Measurements from ENCODE around the gene AHSA1.
A peak's percentile ranks its signal among the peaks of the same experiment; 100 is the strongest.
"Not testable (repeated sequence)": the region's sequence is repeated elsewhere in the genome, so short reads cannot be mapped to it uniquely, and the experiment has no call there.

The AHSA1 gene

GRCh38 chr14:77457522-77458248 lies at the start of gene AHSA1, which contains the start of gene VIPAS39:
Gene AHSA1, plus strand, starts transcription at chr14:77458093. Its CDS starts 97 bp downstream, at chr14:77458190.
Gene VIPAS39, minus strand, starts transcription at chr14:77457601. Its CDS starts 3,499 bp downstream, at chr14:77454102.
- DNase-seq (ENCODE audit: low read depth in 2 of 2) = peak; percentile 80 to 84

- no peak for DNase-seq (ENCODE audit: low read depth in 2 of 2)
Measured at GRCh38 chr14:77409131-77409533, 48.8 kb upstream of the AHSA1 start.

GRCh38 chr14:77415403-77416030 lies 42.4 kb upstream of the AHSA1 start:
- not testable (repeated sequence) for DNase-seq (ENCODE audit: low read depth in 2 of 2)

GRCh38 chr14:77416098-77416497 lies 41.8 kb upstream of the AHSA1 start:
- DNase-seq (ENCODE audit: low read depth in 2 of 2) = not testable (repeated sequence)

GRCh38 chr14:77416836-77417235 lies 41.1 kb upstream of the AHSA1 start:
- no peak for DNase-seq (ENCODE audit: low read depth in 2 of 2)

- no peak for DNase-seq (ENCODE audit: low read depth in 2 of 2)
Measured at GRCh38 chr14:77421201-77421600, 36.7 kb upstream of the AHSA1 start.

- no peak for DNase-seq (ENCODE audit: low read depth in 2 of 2)
Measured at GRCh38 chr14:77423423-77423822, 34.5 kb upstream of the AHSA1 start, which contains the start of gene NOXRED1. Gene NOXRED1, minus strand, starts transcription at chr14:77423523. Its CDS starts 634 bp downstream, at chr14:77422889.

- DNase-seq (ENCODE audit: low read depth in 2 of 2) = no peak
Measured at GRCh38 chr14:77424862-77425261, 33.0 kb upstream of the AHSA1 start.

GRCh38 chr14:77426396-77426795 lies 31.5 kb upstream of the AHSA1 start:
- DNase-seq (ENCODE audit: low read depth in 2 of 2) = no peak

- DNase-seq (ENCODE audit: low read depth in 2 of 2) = no peak
Measured at GRCh38 chr14:77436042-77436441, 21.9 kb upstream of the AHSA1 start.

- no peak for DNase-seq (ENCODE audit: low read depth in 2 of 2)
Measured at GRCh38 chr14:77438596-77438995, 19.3 kb upstream of the AHSA1 start.

- DNase-seq (ENCODE audit: low read depth in 2 of 2) = no peak
Measured at GRCh38 chr14:77439861-77440260, 18.0 kb upstream of the AHSA1 start.

- no peak for DNase-seq (ENCODE audit: low read depth in 2 of 2)
Measured at GRCh38 chr14:77442196-77442595, 15.7 kb upstream of the AHSA1 start.

GRCh38 chr14:77455966-77456640 lies 1.8 kb upstream of the AHSA1 start:
- no peak for DNase-seq (ENCODE audit: low read depth in 2 of 2)

- DNase-seq (ENCODE audit: low read depth in 2 of 2) = no peak
Measured at GRCh38 chr14:77457115-77457521, 775 bp upstream of the AHSA1 start.

- DNase-seq (ENCODE audit: low read depth in 2 of 2) = no peak
Measured at GRCh38 chr14:77458249-77458950, 507 bp downstream of the AHSA1 start.

- DNase-seq (ENCODE audit: low read depth in 2 of 2) = no peak
Measured at GRCh38 chr14:77459072-77459723, 1.3 kb downstream of the AHSA1 start.

GRCh38 chr14:77467801-77468200 lies 9.9 kb downstream of the AHSA1 start:
- no peak for DNase-seq (ENCODE audit: low read depth in 2 of 2)

- no peak for DNase-seq (ENCODE audit: low read depth in 2 of 2)
Measured at GRCh38 chr14:77469067-77469505, 11.2 kb downstream of the AHSA1 start.

GRCh38 chr14:77469539-77469938 lies 11.6 kb downstream of the AHSA1 start:
- no peak for DNase-seq (ENCODE audit: low read depth in 2 of 2)

GRCh38 chr14:77470224-77470870 lies 12.5 kb downstream of the AHSA1 start:
- DNase-seq (ENCODE audit: low read depth in 2 of 2) = no peak

All from stimulated activated CD8-positive, alpha-beta memory T cell treated with anti-CD3 and anti-CD28 coated beads, Interleukin-2, amount 100 ng/mL, for 1 hour (primary cell).